ENCODE data around the gene AKAP17A. TPM values are rescaled to one million over a fixed set of nuclear protein-coding genes. Genes with fewer than 3 reads are reported as not detected.
"Not testable (repeated sequence)": the region's sequence is repeated elsewhere in the genome, so short reads cannot be mapped to it uniquely, and the experiment has no call there.

The AKAP17A gene
- total and polyA plus RNA-seq, 2 donors (not counting 1 experiment from before 2014, with no cell fraction given): 9.3 to 17.8 TPM

DNA sequence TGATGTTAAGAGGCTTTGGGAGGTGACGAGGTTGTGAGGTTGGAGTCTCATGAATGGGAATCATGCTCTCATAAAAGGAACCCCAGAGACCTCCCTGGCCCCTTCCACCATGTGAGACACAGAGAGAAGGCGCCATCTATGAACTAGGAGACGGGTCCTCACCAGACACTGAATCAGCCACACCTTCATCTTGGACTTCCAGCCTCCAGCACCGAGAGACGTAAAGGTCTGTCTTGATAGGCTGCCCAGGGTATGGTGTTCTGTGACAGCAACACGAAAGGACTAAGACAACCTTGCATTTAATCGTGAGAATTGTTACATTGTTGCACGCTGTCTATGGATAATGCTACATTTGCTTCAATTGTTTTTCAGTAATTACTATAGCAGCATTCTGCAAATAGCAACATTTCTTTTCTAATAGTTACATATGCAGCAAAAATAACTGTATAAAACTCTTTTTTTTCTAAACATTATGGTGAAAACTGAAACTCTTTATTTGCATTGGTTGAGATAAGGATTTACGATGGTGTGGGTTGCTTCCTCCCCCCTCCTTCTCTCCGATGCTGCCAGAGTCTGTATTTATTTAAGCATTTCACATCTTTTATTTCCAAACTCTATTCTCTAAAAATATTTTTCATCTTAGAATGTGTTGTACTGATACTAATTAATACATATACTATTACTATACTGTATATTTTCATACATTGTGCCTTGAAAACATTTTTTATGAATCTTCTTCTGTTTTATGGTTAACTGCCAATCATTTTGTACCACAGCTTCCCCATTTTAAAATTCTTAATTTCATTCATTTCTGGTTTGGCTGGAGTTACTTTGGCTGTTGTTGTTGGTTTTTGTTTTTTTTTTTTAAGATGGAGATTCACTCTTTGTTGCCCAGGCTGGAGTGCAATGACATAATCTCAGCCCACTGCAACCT is 26.4 kb upstream of the AKAP17A start:
- no peaks in the 10 kb centered on the region for H4K20me1 ChIP-seq (ENCODE audit: control insufficient read depth, extremely low read depth, insufficient read depth, low read length)
- H3K27ac ChIP-seq (ENCODE audit: insufficient read depth, low read length): no peak overlapping the region
- H3K4me1 ChIP-seq (ENCODE audit: control insufficient read depth, extremely low read depth, insufficient read depth, low read length): no peaks in the 10 kb centered on the region
- H3K27me3 ChIP-seq (ENCODE audit: control insufficient read depth, insufficient read depth, low read length): no peaks in the 10 kb centered on the region
- no peaks in the 10 kb centered on the region for H3K79me2 ChIP-seq (ENCODE audit: control insufficient read depth, insufficient read depth, low read length)
- no peak overlapping the region for H3K9ac ChIP-seq (ENCODE audit: insufficient read depth, low read length)
- H3K9me3 ChIP-seq (ENCODE audit: control insufficient read depth, insufficient read depth, low read depth, low read length): no peaks in the 10 kb centered on the region
- no peak overlapping the region for H3K4me2 ChIP-seq (ENCODE audit: extremely low read depth, insufficient read depth, low read length)
- no peak for DNase-seq (ENCODE audit: low read depth in 2 of 2)
- TF ChIP-seq EZH2 (IDR thresholded peaks at IDR 0.05; ENCODE audit: low read length, missing control alignments) (no peak), CTCF (conservative IDR thresholded peaks at IDR 0.05 in 1 of 2, IDR thresholded peaks at IDR 0.05 in 1 of 2; ENCODE audit: low read depth in 1 of 2, low read length in 2 of 2) (no peak)
- no peaks in the 10 kb centered on the region for H3K36me3 ChIP-seq (ENCODE audit: control insufficient read depth, insufficient read depth, low read length)
- no peak overlapping the region for H2AFZ ChIP-seq (ENCODE audit: low read length)
- H3K4me3 ChIP-seq (replicated peaks in 1 of 4; ENCODE audit: control extremely low read depth in 1 of 4, insufficient read depth in 1 of 4, low read depth in 3 of 4, low read length in 4 of 4): no peak overlapping the region

- not testable (repeated sequence) for H3K27me3 ChIP-seq (ENCODE audit: control insufficient read depth, insufficient read depth, low read length); DNase-seq (ENCODE audit: low read depth in 2 of 2); H3K9ac ChIP-seq (ENCODE audit: insufficient read depth, low read length); H3K4me1 ChIP-seq (ENCODE audit: control insufficient read depth, extremely low read depth, insufficient read depth, low read length); H3K4me2 ChIP-seq (ENCODE audit: extremely low read depth, insufficient read depth, low read length); H2AFZ ChIP-seq (ENCODE audit: low read length); H3K27ac ChIP-seq (ENCODE audit: insufficient read depth, low read length); H3K36me3 ChIP-seq (ENCODE audit: control insufficient read depth, insufficient read depth, low read length); H3K9me3 ChIP-seq (ENCODE audit: control insufficient read depth, insufficient read depth, low read depth, low read length); H3K4me3 ChIP-seq (replicated peaks in 1 of 4; ENCODE audit: control extremely low read depth in 1 of 4, insufficient read depth in 1 of 4, low read depth in 3 of 4, low read length in 4 of 4); H3K79me2 ChIP-seq (ENCODE audit: control insufficient read depth, insufficient read depth, low read length); H4K20me1 ChIP-seq (ENCODE audit: control insufficient read depth, extremely low read depth, insufficient read depth, low read length)
Measured at GRCh38 chrX:1574181-1574580, 17.2 kb upstream of the AKAP17A start.

DNA sequence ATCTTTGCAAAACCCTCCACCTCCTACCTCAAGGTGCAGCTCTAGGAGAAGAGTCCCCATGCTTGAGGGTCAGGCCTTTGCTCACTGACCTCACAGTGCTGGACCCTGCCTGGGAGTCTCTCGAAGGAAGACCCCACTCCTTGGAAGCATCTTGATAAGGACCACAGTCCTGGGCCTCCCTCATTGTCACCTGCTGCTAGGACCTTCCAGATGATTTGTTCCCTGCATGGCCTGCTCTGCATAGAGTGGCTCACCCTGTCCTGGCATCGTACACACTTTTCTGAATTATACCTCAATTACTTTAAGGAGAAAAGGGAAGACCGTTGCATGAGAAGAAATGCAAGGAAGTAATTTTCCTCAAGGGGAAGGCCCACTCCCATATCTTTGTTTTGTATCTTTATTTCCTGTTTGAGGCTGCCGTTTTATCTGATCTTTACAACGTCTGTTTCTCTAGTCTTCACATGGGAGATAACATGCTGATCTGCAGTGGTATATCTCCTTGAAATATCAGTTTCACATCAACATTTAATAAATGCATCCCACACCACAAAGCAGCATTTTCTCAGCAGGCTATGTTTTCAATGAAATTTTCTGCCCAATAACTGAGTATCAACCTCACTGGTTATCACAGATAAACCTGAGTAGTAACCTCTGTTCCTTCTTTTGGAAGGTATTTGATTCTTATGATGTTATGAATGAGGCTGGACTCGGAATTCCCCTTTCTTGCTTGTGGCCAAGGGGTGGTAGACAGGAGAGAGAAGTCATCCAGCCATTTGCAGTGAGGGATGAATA is 15.0 kb upstream of the AKAP17A start:
- TF ChIP-seq CTCF (conservative IDR thresholded peaks at IDR 0.05 in 1 of 2, IDR thresholded peaks at IDR 0.05 in 1 of 2; ENCODE audit: low read depth in 1 of 2, low read length in 2 of 2) (no peak), EZH2 (IDR thresholded peaks at IDR 0.05; ENCODE audit: low read length, missing control alignments) (no peak)
- DNase-seq (ENCODE audit: low read depth in 2 of 2): no peak
- Histone ChIP-seq H3K4me2 (ENCODE audit: extremely low read depth, insufficient read depth, low read length) (no peak overlapping the region), H4K20me1 (ENCODE audit: control insufficient read depth, extremely low read depth, insufficient read depth, low read length) (no peaks in the 10 kb centered on the region), H3K4me3 (replicated peaks in 1 of 4; ENCODE audit: control extremely low read depth in 1 of 4, insufficient read depth in 1 of 4, low read depth in 3 of 4, low read length in 4 of 4) (no peak overlapping the region), H3K27ac (ENCODE audit: insufficient read depth, low read length) (no peak overlapping the region), H3K9me3 (ENCODE audit: control insufficient read depth, insufficient read depth, low read depth, low read length) (no peaks in the 10 kb centered on the region), H3K27me3 (ENCODE audit: control insufficient read depth, insufficient read depth, low read length) (no peaks in the 10 kb centered on the region), H3K36me3 (ENCODE audit: control insufficient read depth, insufficient read depth, low read length) (no peaks in the 10 kb centered on the region), H3K4me1 (ENCODE audit: control insufficient read depth, extremely low read depth, insufficient read depth, low read length) (no peaks in the 10 kb centered on the region), H2AFZ (ENCODE audit: low read length) (no peak overlapping the region), H3K79me2 (ENCODE audit: control insufficient read depth, insufficient read depth, low read length) (no peaks in the 10 kb centered on the region), H3K9ac (ENCODE audit: insufficient read depth, low read length) (no peak overlapping the region)

Measured in fibroblast of lung (primary cell).